Activated CD4-positive, alpha-beta T cell treated with anti-CD3 and anti-CD28 coated beads, Interleukin-2, amount 10 ng/mL, durations not matched to agents 7 days and 5 days (primary cell): ENCODE data around the gene KAZN. TPM values are rescaled to one million over a fixed set of nuclear protein-coding genes. Genes with fewer than 3 reads are reported as not detected.
"Not testable (repeated sequence)": the region's sequence is repeated elsewhere in the genome, so short reads cannot be mapped to it uniquely, and the experiment has no call there.

Experiments used
- CTCF ChIA-PET: fragments of 350-600 bp; sonication (Branson Sonifier 250); formaldehyde crosslinking; loops from one replicate; lab custom pipeline; 2021; ENCODE audit warnings: antibody characterized with exemption; lab: Charles Lee
- POLR2A ChIA-PET: fragments of 350-600 bp; sonication (Branson Sonifier 250); formaldehyde crosslinking; loops from one replicate; lab custom pipeline; 2021; ENCODE audit warnings: antibody characterized with exemption; lab: Charles Lee
- DNase-seq: peaks from one replicate; pipeline ENCODE4 v3.0.0-alpha.2; 2020
- H3K27ac Mint-ChIP-seq: one replicate; pipeline ENCODE4 v1.8.0; 2021; ENCODE audit warnings: mild to moderate bottlenecking, moderate library complexity, mixed read lengths
- H3K27me3 Mint-ChIP-seq: one replicate; pipeline ENCODE4 v1.8.0; 2021; ENCODE audit warnings: mixed read lengths
- H3K36me3 Mint-ChIP-seq: one replicate; pipeline ENCODE4 v1.8.0; 2021; ENCODE audit warnings: low read depth, mixed read lengths
- H3K4me1 Mint-ChIP-seq: one replicate; pipeline ENCODE4 v1.8.0; 2021; ENCODE audit warnings: mixed read lengths
- H3K4me3 Mint-ChIP-seq: one replicate; pipeline ENCODE4 v1.8.0; 2021; ENCODE audit warnings: mild to moderate bottlenecking, moderate library complexity, mixed read lengths
- H3K9me3 Mint-ChIP-seq: one replicate; pipeline ENCODE4 v1.8.0; 2021; ENCODE audit warnings: mixed read lengths
- total RNA-seq, 2 experiments: library from RNA; stranded (reverse); gene quantifications; one replicate each; pipeline ENCODE4 v1.2.3, GENCODE V29; 2021

KAZN gene
- total RNA-seq, 2 experiments from 2014 or later, result 0.21 to 0.22 TPM

DNA sequence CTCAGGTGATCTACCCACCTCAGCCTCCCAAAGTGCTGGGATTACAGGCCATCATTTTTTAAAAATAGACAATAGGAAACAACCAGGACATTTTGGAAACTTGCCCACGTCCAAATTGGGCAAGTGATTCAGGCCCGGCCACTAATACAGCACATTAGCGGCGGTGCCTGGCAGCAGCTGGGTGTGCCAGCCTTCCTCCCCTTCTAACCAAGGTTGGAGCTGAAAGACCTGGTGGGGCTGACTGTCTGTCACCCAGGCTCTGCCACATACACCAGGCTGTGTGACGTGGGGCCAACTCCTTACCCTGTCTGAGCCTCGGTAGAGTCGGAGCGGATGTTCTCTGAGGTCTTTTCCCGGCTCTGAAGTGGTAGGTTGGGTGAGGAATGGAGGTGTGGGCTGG, 525.4 kb downstream of the KAZN start:
- ChIA-PET POLR2A (no interaction called here), CTCF (no interaction called here)
- Mint-ChIP-seq H3K36me3 (no peaks in the 10 kb centered on the region), H3K4me1 (no peaks in the 10 kb centered on the region), H3K9me3 (no peaks in the 10 kb centered on the region), H3K27me3 (peaks cover 3% of the 10 kb centered on the region), H3K27ac (no peak overlapping the region), H3K4me3 (no peak overlapping the region)
- no peak for DNase-seq

DNA sequence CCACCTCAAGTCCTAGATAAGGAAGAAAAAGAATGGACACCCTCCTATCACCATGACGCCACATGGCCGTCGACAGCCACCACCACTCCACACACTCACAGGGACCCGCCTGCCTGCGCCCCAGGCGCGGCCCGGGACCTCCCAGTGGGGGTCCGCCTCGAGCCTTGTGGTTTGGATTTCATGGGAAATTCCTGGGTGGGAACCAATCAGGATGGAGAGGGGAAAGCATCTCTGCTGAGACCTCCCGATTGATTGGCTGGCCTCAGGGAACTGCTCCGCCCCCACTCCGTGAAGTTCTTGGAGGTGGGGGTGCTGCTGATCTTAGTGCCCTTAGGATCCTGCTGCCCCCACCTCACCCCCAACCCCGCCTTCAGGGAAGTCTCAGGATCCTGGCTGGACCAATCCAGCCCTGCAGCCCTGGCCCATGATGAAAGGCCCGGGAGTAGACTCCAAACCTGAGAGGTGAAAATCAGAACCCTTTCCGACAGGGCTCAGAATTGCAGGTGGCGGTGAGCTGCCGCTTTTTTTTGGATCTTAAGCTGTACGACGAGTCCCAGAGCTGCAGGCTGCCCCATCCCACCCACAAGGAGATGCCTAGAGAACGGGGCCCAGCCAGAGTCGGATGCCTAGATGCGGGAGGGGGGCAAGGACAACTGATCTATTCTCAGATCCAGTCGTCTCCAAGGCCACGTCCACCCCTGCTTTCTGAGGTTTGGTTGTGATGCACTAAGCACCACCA, 526.0 kb downstream of the KAZN start:
- no peak overlapping the region for H3K4me3 Mint-ChIP-seq
- CTCF ChIA-PET, result interaction anchor here (0.6 kb wide), 1 partner anchor 19 kb away, joined by 3 read pairs; no protein-coding TSS in a partner anchor
- no peak for DNase-seq
- no peaks in the 10 kb centered on the region for H3K36me3 Mint-ChIP-seq
- peaks cover 3% of the 10 kb centered on the region for H3K27me3 Mint-ChIP-seq
- no peaks in the 10 kb centered on the region for H3K4me1 Mint-ChIP-seq
- POLR2A ChIA-PET, result no interaction called here
- no peaks in the 10 kb centered on the region for H3K9me3 Mint-ChIP-seq
- H3K27ac Mint-ChIP-seq, result no peak overlapping the region

DNA sequence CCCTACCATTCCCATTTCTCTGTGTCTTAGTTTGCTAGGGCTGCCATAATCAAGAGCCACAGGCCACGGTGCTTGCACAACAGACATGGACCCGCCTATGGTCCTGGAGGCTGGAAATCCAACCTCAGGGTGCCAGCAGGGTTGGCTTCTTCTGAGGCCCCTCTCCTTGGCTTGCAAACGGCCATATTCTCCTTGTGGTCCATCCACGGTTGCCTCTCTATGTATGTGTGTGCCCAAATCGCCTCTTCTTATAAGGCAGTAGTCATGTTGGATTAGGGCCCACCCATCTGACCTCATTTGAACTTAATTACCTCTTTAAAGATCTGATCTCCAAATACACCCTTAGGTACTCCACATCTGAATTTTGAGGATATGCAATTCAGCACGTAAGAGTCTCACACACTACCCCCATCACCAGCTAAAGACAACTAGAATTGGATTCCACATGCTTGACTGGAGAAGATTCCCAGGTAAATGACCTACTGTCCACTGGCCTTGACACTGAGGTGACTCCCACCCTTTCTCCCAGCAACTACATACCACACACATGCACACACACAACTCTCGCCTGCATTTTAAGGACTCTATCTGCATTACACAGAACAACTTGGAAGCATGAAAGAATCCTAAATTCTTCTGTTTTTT, 526.7 kb downstream of the KAZN start:
- no peak for DNase-seq
- Mint-ChIP-seq H3K27me3 (peaks cover 6% of the 10 kb centered on the region), H3K4me1 (no peaks in the 10 kb centered on the region), H3K9me3 (no peaks in the 10 kb centered on the region), H3K4me3 (no peak overlapping the region), H3K36me3 (no peaks in the 10 kb centered on the region), H3K27ac (no peak overlapping the region)
- CTCF ChIA-PET, result interaction anchor here (0.6 kb wide), 1 partner anchor 20 kb away, joined by 3 read pairs; no protein-coding TSS in a partner anchor
- POLR2A ChIA-PET, result no interaction called here

DNA sequence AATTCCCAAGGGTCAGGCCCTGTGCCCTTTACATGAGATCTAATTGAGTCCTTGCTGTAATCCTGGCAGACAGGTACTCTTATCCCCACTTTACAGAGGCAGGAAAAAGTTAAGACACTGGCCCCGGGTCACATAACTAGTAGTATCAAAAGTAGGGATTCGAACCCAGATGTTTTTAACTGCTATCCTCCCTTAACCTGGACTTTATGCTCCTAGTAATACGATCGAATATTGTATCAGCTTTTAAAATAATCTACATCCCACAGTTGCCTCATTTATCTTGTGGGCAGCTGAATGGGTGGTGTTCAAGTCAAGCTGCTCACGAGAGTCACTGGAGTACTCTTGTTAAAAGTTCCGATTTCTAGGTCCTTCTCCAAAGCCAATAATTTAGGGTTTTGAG, 529.6 kb downstream of the KAZN start:
- POLR2A ChIA-PET, result interaction anchor here (0.6 kb wide), 1 partner anchor 16 kb away, joined by 3 read pairs; no protein-coding TSS in a partner anchor
- Mint-ChIP-seq H3K9me3 (no peaks in the 10 kb centered on the region), H3K27me3 (peaks cover 12% of the 10 kb centered on the region), H3K36me3 (no peaks in the 10 kb centered on the region), H3K4me3 (no peak overlapping the region), H3K4me1 (no peaks in the 10 kb centered on the region), H3K27ac (no peak overlapping the region)
- no peak for DNase-seq
- CTCF ChIA-PET, result interaction anchor here (0.5 to 1.8 kb wide), 11 partner anchors 9 to 356 kb away, joined by 3 to 7 read pairs (median 3); no protein-coding TSS in a partner anchor

DNA sequence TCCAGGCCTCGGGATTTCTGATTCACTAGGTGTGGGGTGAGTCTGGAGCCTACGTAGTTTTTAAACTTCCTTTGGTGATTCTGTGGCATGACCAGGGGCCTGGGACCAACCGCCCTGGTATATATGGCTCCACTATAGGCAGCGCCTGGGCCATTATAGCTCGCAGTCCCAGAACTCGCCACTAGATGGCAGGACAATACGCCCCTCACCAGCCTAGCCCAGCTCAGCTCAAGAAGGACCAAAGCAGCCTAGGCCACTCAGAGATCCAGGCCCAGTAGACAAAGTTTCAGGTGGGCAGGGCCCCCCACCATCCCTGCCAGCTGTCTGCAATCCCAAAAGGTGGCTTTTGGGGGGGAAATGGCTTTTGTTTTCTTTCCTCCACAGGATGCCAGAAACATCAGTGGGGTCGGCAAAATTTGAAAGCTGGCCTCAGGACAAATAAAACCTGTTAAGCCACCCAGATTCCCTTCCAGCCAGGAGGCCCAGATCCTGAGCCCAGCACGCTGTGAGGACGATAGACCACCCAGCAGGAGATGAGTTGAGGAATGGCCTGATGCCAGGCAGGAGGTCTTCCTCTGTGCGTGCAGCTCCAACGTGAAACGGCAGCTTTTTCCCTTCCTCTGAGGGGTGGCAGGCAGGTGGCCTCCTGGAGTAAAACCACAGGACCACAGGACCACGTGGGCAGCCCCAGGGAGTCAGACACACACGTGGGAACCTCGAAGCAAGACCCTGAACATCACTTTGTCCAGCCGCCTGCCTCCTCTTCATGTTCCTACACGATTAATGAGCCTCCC, 530.2 kb downstream of the KAZN start:
- DNase-seq, result peak; percentile 72
- CTCF ChIA-PET, result interaction anchor here (0.8 to 1.8 kb wide), 13 partner anchors 8 to 336 kb away, joined by 3 to 7 read pairs (median 3); no protein-coding TSS in a partner anchor
- H3K27me3 Mint-ChIP-seq, result peaks cover 15% of the 10 kb centered on the region
- H3K9me3 Mint-ChIP-seq, result no peaks in the 10 kb centered on the region
- H3K4me3 Mint-ChIP-seq, result no peak overlapping the region
- H3K4me1 Mint-ChIP-seq, result no peaks in the 10 kb centered on the region
- no peaks in the 10 kb centered on the region for H3K36me3 Mint-ChIP-seq
- H3K27ac Mint-ChIP-seq, result no peak overlapping the region
- POLR2A ChIA-PET, result interaction anchor here (0.6 kb wide), 1 partner anchor 17 kb away, joined by 3 read pairs; no protein-coding TSS in a partner anchor

DNA sequence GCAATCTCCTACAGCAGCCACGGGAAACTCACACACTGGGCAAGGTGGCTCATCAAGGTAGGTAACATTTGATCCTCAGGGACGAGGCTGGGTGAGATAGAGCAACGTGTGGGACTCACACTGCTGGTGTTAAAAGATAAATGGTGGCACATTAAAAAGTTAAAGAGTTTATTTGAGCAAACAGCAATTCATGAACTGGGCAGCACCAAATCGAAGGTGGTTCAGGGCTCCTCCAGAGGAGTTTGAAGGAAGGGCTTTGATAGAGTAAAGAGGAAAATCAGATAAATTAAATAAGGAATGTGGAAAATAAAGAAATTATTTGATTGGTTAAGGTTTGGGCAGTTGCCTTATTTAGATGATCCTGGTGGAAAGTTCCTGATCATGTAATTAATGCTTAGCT, 531.5 kb downstream of the KAZN start:
- Mint-ChIP-seq H3K36me3 (no peaks in the 10 kb centered on the region), H3K27ac (no peak overlapping the region), H3K4me1 (no peaks in the 10 kb centered on the region), H3K27me3 (peaks cover 24% of the 10 kb centered on the region), H3K4me3 (no peak overlapping the region), H3K9me3 (no peaks in the 10 kb centered on the region)
- CTCF ChIA-PET, result no interaction called here
- no peak for DNase-seq
- POLR2A ChIA-PET, result no interaction called here

DNA sequence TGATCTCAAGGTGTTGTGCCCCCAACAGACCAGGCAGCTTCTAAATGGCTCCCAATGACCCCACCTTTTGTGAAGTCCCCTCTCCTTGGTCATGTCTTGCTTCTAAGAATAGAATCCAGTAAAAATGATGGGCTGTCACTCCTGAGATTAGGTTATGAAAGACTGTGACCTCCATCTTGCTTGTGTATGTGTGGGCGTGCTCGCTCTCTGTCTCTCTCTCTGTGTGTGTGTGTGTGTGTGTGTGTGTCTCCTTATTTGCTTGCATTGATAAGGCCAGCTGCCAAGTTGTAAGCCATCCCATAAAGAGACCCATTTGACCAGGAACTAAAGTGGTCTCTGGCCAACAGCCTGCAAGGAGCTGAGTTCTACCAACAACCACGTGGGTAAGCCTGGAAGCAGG, 532.1 kb downstream of the KAZN start:
- no peak overlapping the region for H3K4me3 Mint-ChIP-seq
- H3K9me3 Mint-ChIP-seq, result no peaks in the 10 kb centered on the region
- no peaks in the 10 kb centered on the region for H3K4me1 Mint-ChIP-seq
- DNase-seq, result no peak
- H3K36me3 Mint-ChIP-seq, result no peaks in the 10 kb centered on the region
- CTCF ChIA-PET, result no interaction called here
- no peak overlapping the region for H3K27ac Mint-ChIP-seq
- peaks cover 27% of the 10 kb centered on the region for H3K27me3 Mint-ChIP-seq
- POLR2A ChIA-PET, result interaction anchor here (0.7 kb wide), 1 partner anchor 180 kb away, joined by 3 read pairs; no protein-coding TSS in a partner anchor

DNA sequence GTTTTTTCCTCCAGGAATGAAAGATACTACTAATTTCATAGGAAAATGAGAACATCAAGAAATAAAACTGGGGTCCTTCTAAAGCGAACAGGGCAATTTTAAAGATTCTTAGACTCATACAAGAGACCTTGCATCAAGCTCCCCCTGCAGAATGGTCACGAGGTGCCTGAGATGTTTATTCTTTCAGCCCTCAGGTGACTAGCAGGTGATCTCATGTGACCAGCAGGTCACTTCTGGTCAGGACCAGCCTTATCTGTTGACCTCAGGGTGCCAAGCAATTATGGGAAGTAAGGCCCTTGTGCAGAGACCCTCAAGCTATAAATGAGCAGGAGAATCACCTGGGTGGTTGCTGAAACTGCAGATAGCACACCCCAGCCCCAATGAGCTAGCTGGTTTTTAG, 534.5 kb downstream of the KAZN start:
- H3K27me3 Mint-ChIP-seq, result peaks cover 42% of the 10 kb centered on the region
- POLR2A ChIA-PET, result no interaction called here
- no peaks in the 10 kb centered on the region for H3K4me1 Mint-ChIP-seq
- no peaks in the 10 kb centered on the region for H3K9me3 Mint-ChIP-seq
- no peaks in the 10 kb centered on the region for H3K36me3 Mint-ChIP-seq
- no peak overlapping the region for H3K4me3 Mint-ChIP-seq
- DNase-seq, result no peak
- no peak overlapping the region for H3K27ac Mint-ChIP-seq
- CTCF ChIA-PET, result no interaction called here

DNA sequence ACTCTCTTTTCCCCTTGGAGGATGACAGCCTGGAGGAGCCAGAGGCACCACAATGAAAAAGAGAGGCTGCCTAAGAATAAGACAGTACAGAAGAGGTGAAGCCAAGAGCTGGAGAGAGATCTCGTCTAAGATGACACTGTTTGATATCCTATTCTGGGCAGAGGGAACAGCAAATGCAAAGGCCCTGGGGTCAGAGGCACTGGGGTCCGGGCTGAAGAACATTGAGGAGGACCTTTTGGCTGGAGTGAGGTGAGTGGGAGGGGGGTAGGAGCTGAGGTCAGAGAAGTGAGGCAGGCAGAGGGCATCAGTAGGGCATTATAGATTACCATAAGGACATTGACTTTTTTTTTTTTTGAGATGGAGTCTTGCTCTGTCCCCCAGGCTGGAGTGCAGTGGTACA, 535.8 kb downstream of the KAZN start:
- no peak overlapping the region for H3K4me3 Mint-ChIP-seq
- POLR2A ChIA-PET, result no interaction called here

DNA sequence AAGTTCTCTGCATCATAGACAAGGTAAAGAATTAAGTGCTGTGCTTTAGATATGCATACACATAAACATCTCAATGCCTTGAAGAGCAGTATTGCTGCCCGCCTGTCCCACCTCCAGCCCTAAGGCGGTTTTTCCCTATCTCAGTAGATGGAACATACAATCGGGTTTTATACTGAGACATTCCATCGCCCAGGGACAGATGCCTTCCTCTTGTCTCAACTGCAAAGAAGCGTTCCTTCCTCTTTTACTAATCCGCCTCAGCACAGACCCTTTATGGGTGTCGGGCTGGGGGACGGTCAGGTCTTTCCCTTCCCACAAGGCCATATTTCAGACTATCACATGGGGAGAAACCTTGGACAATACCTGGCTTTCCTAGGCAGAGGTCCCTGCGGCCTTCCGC, 537.1 kb downstream of the KAZN start:
- H3K4me3 Mint-ChIP-seq, DNase-seq, POLR2A ChIA-PET, H3K36me3 Mint-ChIP-seq, H3K4me1 Mint-ChIP-seq, CTCF ChIA-PET, H3K27ac Mint-ChIP-seq, H3K9me3 Mint-ChIP-seq: not testable (repeated sequence)
- peaks cover 45% of the 10 kb centered on the region for H3K27me3 Mint-ChIP-seq

More for the DNA sequence above, 535.8 kb downstream of the KAZN start:
- no peaks in the 10 kb centered on the region for H3K9me3 Mint-ChIP-seq
- H3K27ac Mint-ChIP-seq, result no peak overlapping the region
- H3K4me1 Mint-ChIP-seq, result no peaks in the 10 kb centered on the region
- CTCF ChIA-PET, result interaction anchor here (0.5 to 1.0 kb wide), 2 partner anchors 10 to 138 kb away, joined by 3 to 4 read pairs; no protein-coding TSS in a partner anchor
- no peak for DNase-seq
- peaks cover 49% of the 10 kb centered on the region for H3K27me3 Mint-ChIP-seq
- H3K36me3 Mint-ChIP-seq, result no peaks in the 10 kb centered on the region

DNA sequence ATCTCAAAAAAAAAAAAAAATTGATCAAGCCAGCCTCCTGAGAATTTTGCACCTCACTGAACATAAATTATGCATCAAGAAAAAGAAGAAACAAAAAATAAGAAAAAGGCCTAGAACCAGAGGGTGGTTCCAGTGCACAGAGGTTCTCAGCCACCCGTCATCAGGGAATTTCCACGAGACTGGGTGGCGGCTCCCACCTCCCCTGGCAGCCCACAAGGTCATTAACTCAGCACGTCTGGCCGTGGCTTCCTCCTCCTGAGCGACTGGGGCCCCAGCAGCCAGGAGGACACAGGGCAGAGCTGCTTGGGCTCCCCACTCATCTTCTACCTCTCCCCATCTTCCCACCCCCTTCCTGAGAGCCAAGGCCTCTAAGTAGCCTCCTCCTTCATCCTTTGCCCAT, 539.3 kb downstream of the KAZN start:
- Mint-ChIP-seq H3K4me1 (no peaks in the 10 kb centered on the region), H3K27ac (no peak overlapping the region), H3K4me3 (no peak overlapping the region), H3K36me3 (no peaks in the 10 kb centered on the region), H3K9me3 (no peaks in the 10 kb centered on the region), H3K27me3 (peaks cover 52% of the 10 kb centered on the region)
- ChIA-PET CTCF (no interaction called here), POLR2A (no interaction called here)
- DNase-seq, result no peak

DNA sequence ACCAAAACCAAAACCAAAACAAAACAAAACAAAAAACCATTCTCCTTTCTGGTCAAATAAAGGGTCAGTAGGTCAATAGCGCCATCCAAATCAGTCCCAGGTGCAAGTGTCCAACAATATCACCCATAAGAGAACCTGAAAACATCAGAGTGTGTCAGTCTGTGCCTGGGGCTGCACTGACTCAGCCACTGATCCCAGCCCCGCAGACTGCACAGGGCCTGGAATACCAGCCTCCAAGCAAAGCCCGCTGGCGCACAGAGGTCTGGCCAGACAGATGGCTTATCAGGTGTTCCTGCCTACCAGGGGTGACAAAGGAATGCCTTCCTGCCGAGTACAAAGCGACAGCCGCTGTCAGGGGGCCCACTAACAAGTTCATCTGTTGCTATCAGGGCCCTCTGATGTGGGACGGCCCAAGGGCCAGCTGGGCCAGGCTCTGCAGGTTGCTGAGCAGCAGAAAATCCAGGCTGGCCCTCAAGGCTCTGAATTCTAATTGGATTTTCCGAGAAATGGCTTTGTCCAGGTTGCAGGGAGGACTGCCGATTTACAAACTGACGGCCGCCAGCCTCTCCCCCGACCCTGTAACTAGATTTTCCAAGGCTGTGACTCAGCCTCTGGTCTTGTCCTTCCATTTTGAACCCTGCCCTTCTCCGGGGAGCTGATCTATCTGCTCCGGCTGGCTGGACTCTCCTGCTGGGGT, 541.3 kb downstream of the KAZN start:
- no peaks in the 10 kb centered on the region for H3K4me1 Mint-ChIP-seq
- ChIA-PET CTCF (interaction anchor here (0.6 to 0.8 kb wide), 4 partner anchors 11 to 321 kb away, joined by 3 read pairs; no protein-coding TSS in a partner anchor), POLR2A (no interaction called here)
- H3K27me3 Mint-ChIP-seq, result peaks cover 51% of the 10 kb centered on the region
- H3K27ac Mint-ChIP-seq, result no peak overlapping the region
- H3K4me3 Mint-ChIP-seq, result no peak overlapping the region
- H3K9me3 Mint-ChIP-seq, result no peaks in the 10 kb centered on the region
- no peaks in the 10 kb centered on the region for H3K36me3 Mint-ChIP-seq
- DNase-seq, result no peak
